Endothelial cell of umbilical vein (primary cell): Measurements from ENCODE around the gene LIN7A. TPM values are rescaled to one million over a fixed set of nuclear protein-coding genes. Genes with fewer than 3 reads are reported as not detected.
"Not testable (repeated sequence)": the region's sequence is repeated elsewhere in the genome, so short reads cannot be mapped to it uniquely, and the experiment has no call there.

Source experiments
- BruUV-seq: library from RNA; stranded (reverse); fragments of 400-500 nt; replicated peaks from 2 replicates; lab custom pipeline; 2021; lab: Mats Ljungman, UMichigan
- CTCF ChIA-PET: fragments of 300-600, 350-600 bp; sonication (Branson Sonifier 250); formaldehyde crosslinking; loops from one replicate; lab custom pipeline; 2021; ENCODE audit warnings: antibody characterized with exemption, inconsistent platforms; lab: Charles Lee
- POLR2A ChIA-PET: fragments of 300-600, 350-600 bp; sonication (Branson Sonifier 250); formaldehyde crosslinking; loops from one replicate; lab custom pipeline; 2021; ENCODE audit warnings: antibody characterized with exemption, inconsistent platforms; lab: Charles Lee
- DNase-seq: peaks from one replicate; pipeline ENCODE4 v3.0.0-alpha.2; 2011; ENCODE audit warnings: low read depth, low spot score
- FAIRE-seq: peaks from 2 replicates; lab custom pipeline; 2011; peaks lifted over from hg19 to GRCh38; lab: Jason Lieb, UNC
- H2AFZ ChIP-seq: 2 replicates; pipeline ENCODE4 v1.6.0; 2012; ENCODE audit warnings: low read depth, low read length, control low read depth, inconsistent platforms
- H3K27ac ChIP-seq: 2 replicates; pipeline ENCODE4 v1.5.1; 2011; ENCODE audit warnings: low read depth, mild to moderate bottlenecking, control low read depth, low read length, moderate library complexity; ENCODE audit not compliant: insufficient read depth
- H3K27me3 ChIP-seq, 2 experiments: 2 replicates each; pipeline versions ENCODE4 v1.6.0 to v1.6.1; 2011; ENCODE audit warnings: low read length in 2 of 2, mixed read lengths in 1 of 2; ENCODE audit not compliant: control insufficient read depth in 2 of 2, insufficient read depth in 2 of 2
- H3K36me3 ChIP-seq, 2 experiments: 2 replicates in 1 of 2; 3 replicates in 1 of 2; pipeline ENCODE4 v1.5.1; 2011; ENCODE audit warnings: low read length in 2 of 2, mild to moderate bottlenecking in 1 of 2, moderate library complexity in 1 of 2; ENCODE audit not compliant: control insufficient read depth in 2 of 2, insufficient read depth in 2 of 2; ENCODE audit errors: extremely low read depth in 1 of 2
- H3K4me1 ChIP-seq: 3 replicates; pipeline ENCODE4 v1.5.1; 2011; ENCODE audit warnings: mild to moderate bottlenecking, low read length; ENCODE audit not compliant: control insufficient read depth, insufficient read depth; ENCODE audit errors: extremely low read depth
- H3K4me2 ChIP-seq: 2 replicates; pipeline ENCODE4 v1.6.1; 2011; ENCODE audit warnings: low read length, control low read depth, mixed read lengths; ENCODE audit not compliant: insufficient read depth
- H3K4me3 ChIP-seq, 3 experiments: fragments of 200-600 bp in 1 of 3; sonication (generic), shearing (Covaris generic) in 1 of 3; replicated peaks in 1 of 3; 2 replicates each; pipeline ENCODE4 v1.5.1; 2011 to 2016; ENCODE audit warnings: control low read depth in 3 of 3, low read length in 3 of 3, mild to moderate bottlenecking in 2 of 3, inconsistent platforms in 1 of 3, low read depth in 1 of 3, moderate library complexity in 1 of 3; ENCODE audit not compliant: insufficient read depth in 1 of 3
- H3K79me2 ChIP-seq: 2 replicates; pipeline ENCODE4 v1.6.0; 2012; ENCODE audit warnings: low read length, inconsistent platforms; ENCODE audit not compliant: control insufficient read depth, insufficient read depth
- H3K9ac ChIP-seq: replicated peaks from 2 replicates; pipeline ENCODE3; 2011; ENCODE audit warnings: low read length, control low read depth; ENCODE audit not compliant: insufficient read depth; ENCODE audit errors: extremely low read depth
- H3K9me1 ChIP-seq: replicated peaks from 3 replicates; pipeline ENCODE4 v1.6.0; 2011; ENCODE audit warnings: mild to moderate bottlenecking, low read length; ENCODE audit not compliant: control insufficient read depth, insufficient read depth; ENCODE audit errors: extremely low read depth
- H3K9me3 ChIP-seq: replicated peaks from 2 replicates; pipeline ENCODE4 v1.5.1; 2012; ENCODE audit warnings: low read length, inconsistent platforms; ENCODE audit not compliant: control insufficient read depth, insufficient read depth
- H4K20me1 ChIP-seq: replicated peaks from 2 replicates; pipeline ENCODE3; 2011; ENCODE audit warnings: mild to moderate bottlenecking, low read length; ENCODE audit not compliant: control insufficient read depth, insufficient read depth; ENCODE audit errors: extremely low read depth
- FOS ChIP-seq: IDR thresholded peaks from 2 replicates; pipeline ENCODE4 v1.6.1; 2011; ENCODE audit warnings: mild to moderate bottlenecking, low read length, moderate library complexity, borderline replicate concordance; ENCODE audit not compliant: insufficient read depth
- GATA2 ChIP-seq: IDR thresholded peaks from 2 replicates; pipeline ENCODE4 v1.7.0; 2011; ENCODE audit warnings: low read depth, mild to moderate bottlenecking, moderate library complexity, mixed read lengths, low read length; ENCODE audit not compliant: insufficient read length, insufficient read depth
- JUN ChIP-seq: IDR thresholded peaks from 2 replicates; pipeline ENCODE4 v1.6.1; 2011; ENCODE audit warnings: borderline replicate concordance, low read depth; ENCODE audit not compliant: insufficient read length, insufficient read depth
- POLR2A ChIP-seq: IDR thresholded peaks from 2 replicates; pipeline ENCODE4 v1.6.1; 2012; ENCODE audit warnings: low read depth, mild to moderate bottlenecking, control low read depth, low read length
- POLR2AphosphoS5 ChIP-seq: IDR thresholded peaks from 2 replicates; pipeline ENCODE4 v1.6.1; 2012; ENCODE audit warnings: low read depth, mild to moderate bottlenecking, control low read depth, low read length, moderate library complexity; ENCODE audit not compliant: insufficient read depth
- dilution Hi-C: fragments of 300-500 bp; cut with MboI; formaldehyde crosslinking; loops from one replicate; pipeline ENCODE4 v1.15.0; 2019; ENCODE audit warnings: low sequenced_read_pairs; ENCODE audit not compliant: extremely low pct_ligation_motif_present
- intact Hi-C: fragments of 100-400 bp; cut with micrococcal nuclease; formaldehyde crosslinking; loops from one replicate; pipeline ENCODE4 v1.10.0; 2022
- polyA plus RNA-seq, 4 experiments: library from polyadenylated mRNA; depleted of rRNA in 3 of 4; stranded (reverse) in 3 of 4; unstranded in 1 of 4; fragments of >200 nt; gene quantifications; 2 replicates each; pipeline versions ENCODE4 v1.2.1 to v1.2.3, GENCODE V29; 2011 to 2012; ENCODE audit warnings: missing spikeins in 1 of 4
- total RNA-seq: library from RNA; stranded (reverse); gene quantifications from 2 replicates; pipeline ENCODE4 v1.2.3, GENCODE V29; 2021

Gene LIN7A
- total and polyA plus RNA-seq, 2 donors (not counting 3 experiments of a cell fraction or from before 2014, with no cell fraction given): 1.6 to 4.3 TPM

DNA sequence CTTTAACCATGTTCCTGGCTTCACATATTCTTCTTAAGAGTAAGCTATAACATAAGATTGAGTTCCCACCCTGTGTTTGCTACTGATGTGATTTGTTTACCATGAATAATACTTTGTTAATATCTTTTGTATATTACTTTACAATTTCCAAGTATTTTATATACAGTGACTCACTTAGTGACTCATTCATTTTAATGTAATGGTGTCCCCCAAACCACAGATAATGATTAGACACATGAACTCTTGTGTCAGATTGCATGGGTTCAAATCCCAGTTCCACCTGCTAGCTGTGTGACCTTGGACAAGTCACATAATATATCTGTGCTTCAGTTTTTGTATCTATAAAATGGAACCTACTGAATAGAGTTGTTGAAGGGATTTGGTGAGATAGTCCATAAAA, 144.9 kb downstream of the LIN7A start:
- Histone ChIP-seq H3K4me1 (no peaks in the 10 kb centered on the region), H3K27ac (no peak overlapping the region), H3K36me3 (no peaks in the 10 kb centered on the region), H3K9me3 (no peaks in the 10 kb centered on the region), H3K4me3 (no peak overlapping the region), H4K20me1 (no peaks in the 10 kb centered on the region), H3K27me3 (no peaks in the 10 kb centered on the region), H3K79me2 (no peaks in the 10 kb centered on the region), H3K4me2 (no peak overlapping the region), H3K9me1 (no peaks in the 10 kb centered on the region), H2AFZ (no peak overlapping the region), H3K9ac (no peak overlapping the region)
- CTCF ChIA-PET: interaction anchor here (1.7 kb wide), 1 partner anchor 465 kb away, joined by 7 read pairs; no protein-coding TSS in a partner anchor
- dilution Hi-C loops: no loop called here
- FAIRE-seq (no peak), DNase-seq (no peak)
- intact Hi-C loops: no loop called here
- TF ChIP-seq POLR2AphosphoS5 (no peak), JUN (peak; percentile 8)
- POLR2A ChIA-PET: no interaction called here
- no TSS peak for BruUV-seq

GRCh38 chr12:80791863-80792262, 145.9 kb downstream of the LIN7A start:
- Histone ChIP-seq H3K4me3 (no peak overlapping the region), H3K4me1 (no peaks in the 10 kb centered on the region), H3K27me3 (no peaks in the 10 kb centered on the region), H2AFZ (no peak overlapping the region), H3K9me1 (no peaks in the 10 kb centered on the region), H3K9me3 (no peaks in the 10 kb centered on the region), H4K20me1 (no peaks in the 10 kb centered on the region), H3K79me2 (no peaks in the 10 kb centered on the region), H3K4me2 (no peak overlapping the region), H3K9ac (no peak overlapping the region), H3K27ac (no peak overlapping the region), H3K36me3 (no peaks in the 10 kb centered on the region)
- TF ChIP-seq GATA2 (no peak), POLR2A (no peak), POLR2AphosphoS5 (no peak), FOS (no peak)
- FAIRE-seq: no peak
- ChIA-PET CTCF (no interaction called here), POLR2A (no interaction called here)
- dilution Hi-C loops: no loop called here
- no peak for DNase-seq
- intact Hi-C loops: no loop called here
- no TSS peak for BruUV-seq

GRCh38 chr12:80788407-80788806, 149.3 kb downstream of the LIN7A start:
- BruUV-seq, H3K4me1 ChIP-seq, H3K4me2 ChIP-seq, H3K36me3 ChIP-seq, CTCF ChIA-PET, H3K79me2 ChIP-seq, H3K9me1 ChIP-seq, H3K27ac ChIP-seq, POLR2A ChIA-PET, dilution Hi-C loops, H3K9me3 ChIP-seq, intact Hi-C loops, H2AFZ ChIP-seq, H3K27me3 ChIP-seq, DNase-seq, H3K9ac ChIP-seq, H4K20me1 ChIP-seq, FAIRE-seq, H3K4me3 ChIP-seq: not testable (repeated sequence)
